Testis (tissue), 2 donors: ENCODE results near the gene KIF14.

ENCODE experiments used
- POLR2A ChIP-seq: fragments of 450-650 bp; IDR thresholded peaks from one replicate; pipeline ENCODE4 v1.6.1; 2017; ENCODE audit warnings: antibody characterized with exemption, mild to moderate bottlenecking, moderate library complexity
- TF ChIP-seq, protein P1 (sequence below), 3 experiments: fragments of 450-650 bp in 2 of 3; fragments of 200-600 bp in 1 of 3; sonication (generic) in 1 of 3; IDR thresholded peaks; one replicate each; pipeline ENCODE4 v1.5.1; 2016 to 2019; ENCODE audit warnings: antibody characterized with exemption in 3 of 3, mild to moderate bottlenecking in 2 of 3, moderate library complexity in 1 of 3

DNA sequence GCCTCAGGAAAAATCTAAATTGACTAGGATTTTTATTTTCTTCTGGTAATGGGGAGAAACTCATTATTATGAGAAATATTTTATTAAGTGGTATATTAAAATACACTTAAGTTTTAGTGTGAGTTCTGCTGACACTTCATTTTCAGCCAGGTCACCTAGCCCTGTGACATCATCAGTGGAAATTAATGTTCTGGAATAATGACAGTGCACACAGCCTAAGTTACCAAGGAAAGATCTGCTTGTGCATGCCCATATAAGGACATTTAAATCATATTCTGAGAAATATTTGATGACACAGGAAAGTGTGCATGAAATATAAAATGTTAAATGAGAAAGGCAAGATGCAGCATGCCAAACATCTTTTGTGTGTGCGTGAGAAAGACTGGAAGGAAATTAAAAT, 102.0 kb downstream of the KIF14 start:
- TF ChIP-seq, protein P1, sequence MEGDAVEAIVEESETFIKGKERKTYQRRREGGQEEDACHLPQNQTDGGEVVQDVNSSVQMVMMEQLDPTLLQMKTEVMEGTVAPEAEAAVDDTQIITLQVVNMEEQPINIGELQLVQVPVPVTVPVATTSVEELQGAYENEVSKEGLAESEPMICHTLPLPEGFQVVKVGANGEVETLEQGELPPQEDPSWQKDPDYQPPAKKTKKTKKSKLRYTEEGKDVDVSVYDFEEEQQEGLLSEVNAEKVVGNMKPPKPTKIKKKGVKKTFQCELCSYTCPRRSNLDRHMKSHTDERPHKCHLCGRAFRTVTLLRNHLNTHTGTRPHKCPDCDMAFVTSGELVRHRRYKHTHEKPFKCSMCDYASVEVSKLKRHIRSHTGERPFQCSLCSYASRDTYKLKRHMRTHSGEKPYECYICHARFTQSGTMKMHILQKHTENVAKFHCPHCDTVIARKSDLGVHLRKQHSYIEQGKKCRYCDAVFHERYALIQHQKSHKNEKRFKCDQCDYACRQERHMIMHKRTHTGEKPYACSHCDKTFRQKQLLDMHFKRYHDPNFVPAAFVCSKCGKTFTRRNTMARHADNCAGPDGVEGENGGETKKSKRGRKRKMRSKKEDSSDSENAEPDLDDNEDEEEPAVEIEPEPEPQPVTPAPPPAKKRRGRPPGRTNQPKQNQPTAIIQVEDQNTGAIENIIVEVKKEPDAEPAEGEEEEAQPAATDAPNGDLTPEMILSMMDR (IDR thresholded peaks at IDR 0.05), result no peak
- no peak for TF ChIP-seq POLR2A
